NT2/D1 (cell line): ENCODE measurements around the gene CST3.

Source experiments
- SUZ12 ChIP-seq: IDR thresholded peaks from 2 replicates; pipeline ENCODE4 v1.6.1; 2011; ENCODE audit not compliant: insufficient read length, insufficient read depth; ENCODE audit errors: extremely low read depth
- ZNF274 ChIP-seq: IDR thresholded peaks from 2 replicates; pipeline ENCODE4 v1.6.1; 2011; ENCODE audit warnings: mild to moderate bottlenecking, low read depth, low read length

GRCh38 chr20:23623666-23624323 is 14.0 kb downstream of the CST3 start:
- TF ChIP-seq SUZ12 (no peak), ZNF274 (no peak)
